GM21619 (cell line): ENCODE data around the gene ITGAD.

Experiments
- ATAC-seq: cut with Tn5 transposase; IDR thresholded peaks from one replicate; pipeline ENCODE4 v1.9.1; 2021; ENCODE audit not compliant: unreplicated experiment

Gene ITGAD

DNA sequence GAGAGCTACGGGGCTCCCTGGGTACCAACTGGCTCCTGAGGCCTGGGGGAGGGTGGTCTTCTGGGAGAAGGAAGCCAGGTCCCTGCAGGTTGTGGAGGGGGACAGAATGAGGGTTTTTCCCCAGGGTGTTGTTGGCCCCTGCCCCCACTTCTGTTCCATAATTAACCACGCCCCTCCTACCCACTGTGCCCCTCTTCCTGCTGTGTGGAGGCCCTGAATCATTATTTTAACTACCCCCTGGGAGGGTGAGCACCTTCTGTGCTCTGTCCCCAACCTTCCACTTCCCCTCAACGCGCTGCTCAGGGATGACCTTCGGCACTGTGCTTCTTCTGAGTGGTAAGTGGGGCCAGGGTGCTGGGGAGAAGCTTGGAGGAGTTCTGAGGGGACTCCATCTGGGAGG lies at the start of gene ITGAD:
Gene ITGAD, plus strand, starts transcription at position 280 of the 400 bp plus-strand sequence. Its CDS starts 26 bp downstream, at position 306.
- no peak for ATAC-seq

DNA sequence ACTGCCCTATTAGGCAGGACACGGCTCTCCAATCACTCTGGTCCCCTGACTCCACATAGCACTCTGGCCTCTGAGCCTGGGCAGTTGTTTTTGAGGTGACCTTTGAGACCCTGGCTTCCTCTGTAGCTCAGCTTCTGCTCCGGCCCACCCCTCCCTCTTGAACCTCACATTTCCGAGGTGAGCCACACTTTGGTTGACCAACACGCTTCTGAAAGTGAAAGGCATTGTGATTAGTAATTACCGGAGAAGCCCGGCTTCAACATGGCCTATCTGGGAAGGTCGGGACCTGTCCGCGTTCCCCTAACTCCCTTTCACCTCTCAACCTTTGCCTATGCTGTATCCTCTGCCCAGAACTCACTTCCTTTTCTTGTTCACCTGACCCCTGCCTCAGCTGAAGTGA lies 48.4 kb upstream of the ITGAD start:
- peak; percentile 80 for ATAC-seq

DNA sequence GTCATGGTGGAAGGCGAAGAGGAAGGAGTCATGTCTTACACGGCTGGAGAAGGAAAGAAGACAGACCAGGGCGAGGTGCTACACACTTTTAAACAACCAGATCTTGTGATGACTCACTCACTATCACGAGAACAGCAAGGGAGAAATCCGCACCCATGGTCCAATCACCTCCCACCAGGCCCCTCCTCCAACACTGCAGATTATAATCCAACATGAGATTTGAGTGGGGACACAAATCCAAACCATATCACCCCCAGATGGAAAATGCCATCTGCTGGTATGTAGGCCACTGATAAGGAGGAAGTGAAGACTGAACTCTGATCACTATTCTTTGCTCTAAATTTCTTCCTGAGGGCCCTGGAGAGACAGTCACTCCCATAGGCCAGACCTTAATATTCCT lies 45.7 kb upstream of the ITGAD start:
- ATAC-seq, result no peak

DNA sequence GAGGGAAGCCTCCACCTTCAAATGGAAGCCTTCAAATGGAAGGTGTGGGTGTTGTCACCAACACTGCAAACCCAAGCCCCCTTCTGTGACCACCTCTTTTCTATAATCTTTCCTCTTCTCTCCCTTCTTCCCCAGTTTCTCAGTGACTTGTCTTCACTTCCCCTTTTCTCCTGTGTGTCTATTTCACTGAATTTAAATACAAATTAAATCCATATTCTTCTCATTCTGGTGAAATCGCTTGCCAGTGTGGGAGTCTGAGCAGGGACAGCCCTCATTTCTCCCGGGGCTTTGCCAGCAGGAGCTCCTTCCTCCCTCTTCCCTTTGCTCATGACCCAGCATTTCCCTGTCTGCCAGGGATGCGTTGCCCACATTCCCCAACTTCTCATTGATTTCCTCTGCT lies 44.6 kb upstream of the ITGAD start:
- no peak for ATAC-seq

DNA sequence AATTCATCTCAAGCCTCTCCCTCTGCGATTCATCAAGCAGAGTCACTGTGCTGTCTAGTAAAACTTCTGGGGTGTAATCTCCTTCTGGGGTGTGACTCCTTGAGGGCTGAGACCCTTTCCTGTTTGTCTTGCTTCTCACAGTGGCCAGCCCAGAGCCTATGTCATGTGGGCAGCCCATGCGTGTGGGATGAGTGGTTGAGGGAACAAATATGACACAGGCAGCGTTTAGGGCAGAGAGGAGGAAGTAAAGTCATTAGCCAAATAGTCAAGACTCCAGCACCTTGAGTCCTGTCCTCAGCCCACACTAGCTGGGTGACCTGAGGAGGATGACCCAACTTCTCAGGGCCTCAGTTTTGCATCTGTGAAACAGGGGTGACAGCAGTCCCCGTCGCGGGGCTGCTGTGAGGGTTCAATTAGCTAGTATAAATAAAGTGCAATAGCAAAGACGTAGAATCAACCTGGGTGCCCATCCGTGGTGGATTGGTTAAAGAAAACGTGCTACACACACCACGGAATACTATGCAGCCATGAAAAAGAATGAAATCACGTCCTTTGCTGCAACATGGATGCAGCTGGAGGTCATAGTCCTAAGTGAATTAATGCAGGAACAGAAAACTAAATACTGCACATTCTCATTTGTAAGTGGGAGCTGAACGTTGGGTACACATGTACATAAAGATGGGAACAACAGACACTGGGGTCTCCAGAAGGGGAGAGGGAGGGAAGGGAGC lies 42.7 kb upstream of the ITGAD start:
- no peak for ATAC-seq

DNA sequence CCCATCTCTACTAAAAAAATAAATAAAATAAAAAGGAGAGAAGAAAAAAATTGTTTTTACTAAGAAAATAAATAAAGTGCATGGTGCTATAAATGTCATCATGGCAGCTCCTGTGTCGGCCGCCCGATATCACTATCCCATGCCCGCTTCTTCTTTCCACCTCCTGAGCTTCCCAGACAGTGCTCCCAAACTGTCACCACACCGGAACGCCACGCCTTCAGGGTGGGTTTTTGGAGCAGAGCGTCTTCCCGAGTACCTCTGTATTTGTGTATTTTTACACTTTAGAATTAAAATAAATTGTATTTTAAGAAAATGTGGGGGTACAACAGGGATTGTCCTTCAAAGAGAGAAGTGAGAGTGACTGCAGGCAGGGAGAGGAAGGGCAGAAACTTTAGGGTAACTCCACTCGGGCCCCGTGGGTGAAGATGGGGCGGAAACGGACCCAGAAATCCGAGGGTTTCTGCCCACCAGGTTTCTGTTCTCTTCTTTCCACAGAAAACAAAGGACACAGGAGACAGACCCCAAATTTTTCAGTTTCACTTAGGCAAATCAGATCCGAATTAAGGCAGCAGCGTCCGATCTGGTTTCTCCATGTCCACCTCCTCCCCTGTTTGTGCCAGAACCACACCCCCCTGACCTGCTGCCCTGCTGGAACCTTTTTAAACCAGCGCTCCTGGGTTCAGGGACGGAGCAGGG lies 41.7 kb upstream of the ITGAD start:
- no peak for ATAC-seq

DNA sequence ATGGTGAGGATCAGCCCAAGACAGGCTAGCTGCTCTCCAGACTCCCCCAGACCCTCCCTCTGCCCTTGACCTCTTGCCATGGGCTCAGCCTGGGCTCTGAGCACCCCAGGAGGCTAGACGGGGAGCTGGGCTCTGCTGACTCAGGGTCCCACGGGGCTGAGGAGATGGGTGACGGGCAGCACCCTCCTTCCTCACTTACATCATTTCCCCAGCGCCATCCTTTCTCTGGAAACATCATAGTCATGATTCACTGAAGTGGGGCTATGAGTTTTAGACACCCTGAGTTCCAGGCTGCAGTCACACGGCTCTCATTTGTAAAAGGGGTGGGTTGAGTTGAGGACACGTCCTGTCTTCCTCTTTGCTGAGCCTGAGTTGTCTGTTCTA lies 41.2 kb upstream of the ITGAD start:
- no peak for ATAC-seq

DNA sequence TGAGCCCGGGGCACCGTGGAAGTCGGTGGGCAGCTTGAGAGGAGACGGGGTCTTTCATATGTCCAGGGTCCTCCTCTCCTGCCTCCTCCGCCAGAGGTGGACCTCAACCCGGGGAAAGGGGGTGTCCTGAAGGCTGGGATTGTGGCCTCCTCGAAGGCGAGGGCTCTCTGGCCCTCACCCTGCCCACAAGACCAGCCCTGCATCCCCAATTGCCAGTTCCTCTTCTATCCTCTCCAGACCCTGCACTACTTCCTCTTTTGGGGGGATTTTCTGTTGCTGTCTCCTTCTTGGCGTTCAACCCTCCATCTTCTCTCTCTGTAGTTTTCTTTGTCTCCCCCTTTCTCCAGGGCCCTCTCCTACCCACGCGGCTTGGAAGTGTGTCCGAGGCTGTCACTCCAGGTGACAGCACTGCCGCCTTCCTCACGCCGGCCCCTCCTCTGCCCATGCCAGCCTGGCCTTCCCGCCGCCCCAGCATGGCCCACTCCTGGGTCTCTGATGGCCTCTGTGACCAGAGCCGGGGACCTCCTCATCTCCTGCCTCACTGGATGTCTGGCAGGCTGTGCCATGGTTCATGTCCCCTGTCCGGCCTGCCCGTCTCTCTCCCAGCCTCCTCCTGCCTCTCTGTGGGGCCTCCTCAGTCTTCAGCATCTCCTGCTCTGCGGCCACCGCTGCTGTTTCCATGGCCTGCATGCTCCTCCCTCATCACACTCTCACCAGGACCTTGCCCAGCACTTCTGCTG lies 40.6 kb upstream of the ITGAD start:
- no peak for ATAC-seq

DNA sequence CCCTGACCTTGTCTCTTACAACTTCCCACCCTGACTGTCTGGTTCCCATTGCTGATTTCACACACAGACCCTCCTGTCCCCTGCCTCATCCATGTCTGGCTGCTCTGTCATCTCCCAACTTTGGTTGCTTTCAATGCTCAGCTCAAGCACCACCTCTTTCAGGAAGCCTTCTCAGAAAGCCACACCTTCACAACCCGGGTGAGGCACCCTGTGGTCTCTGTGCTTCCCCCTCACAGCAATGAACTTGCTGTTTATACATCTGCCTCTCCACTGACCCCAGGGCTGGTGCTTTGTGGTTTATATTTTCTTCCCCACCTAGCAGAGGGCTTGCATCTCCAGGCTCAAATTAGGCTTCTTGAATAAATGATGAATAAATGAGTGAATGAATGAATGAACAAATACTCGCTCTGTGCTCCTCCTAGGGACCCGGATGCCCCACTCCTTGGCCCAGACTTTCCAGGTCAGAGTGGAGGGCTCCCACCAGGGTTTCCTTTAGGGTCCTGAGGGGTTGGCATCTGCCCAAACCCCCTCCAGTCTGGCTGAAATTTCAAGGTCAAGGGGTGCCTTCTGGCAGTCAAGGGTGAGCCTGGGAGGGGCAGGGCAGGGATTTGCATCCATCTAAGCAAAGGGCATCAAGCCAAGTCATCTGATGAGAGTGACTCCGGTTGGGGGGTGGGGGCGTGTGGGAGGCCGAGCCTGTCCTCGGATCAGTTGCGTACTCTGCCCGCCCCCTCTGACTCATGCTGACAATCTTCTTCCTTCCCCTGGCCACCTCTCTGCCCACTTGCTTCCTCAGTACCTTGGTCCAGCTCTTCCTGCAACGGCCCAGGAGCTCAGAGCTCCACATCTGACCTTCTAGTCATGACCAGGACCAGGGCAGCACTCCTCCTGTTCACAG lies 38.5 kb upstream of the ITGAD start, which contains the start of gene ITGAX:
Gene ITGAX, plus strand, starts transcription at position 783 of the 898 bp plus-strand sequence. Its CDS starts 79 bp downstream, at position 862.
- ATAC-seq, result peak; percentile 75

DNA sequence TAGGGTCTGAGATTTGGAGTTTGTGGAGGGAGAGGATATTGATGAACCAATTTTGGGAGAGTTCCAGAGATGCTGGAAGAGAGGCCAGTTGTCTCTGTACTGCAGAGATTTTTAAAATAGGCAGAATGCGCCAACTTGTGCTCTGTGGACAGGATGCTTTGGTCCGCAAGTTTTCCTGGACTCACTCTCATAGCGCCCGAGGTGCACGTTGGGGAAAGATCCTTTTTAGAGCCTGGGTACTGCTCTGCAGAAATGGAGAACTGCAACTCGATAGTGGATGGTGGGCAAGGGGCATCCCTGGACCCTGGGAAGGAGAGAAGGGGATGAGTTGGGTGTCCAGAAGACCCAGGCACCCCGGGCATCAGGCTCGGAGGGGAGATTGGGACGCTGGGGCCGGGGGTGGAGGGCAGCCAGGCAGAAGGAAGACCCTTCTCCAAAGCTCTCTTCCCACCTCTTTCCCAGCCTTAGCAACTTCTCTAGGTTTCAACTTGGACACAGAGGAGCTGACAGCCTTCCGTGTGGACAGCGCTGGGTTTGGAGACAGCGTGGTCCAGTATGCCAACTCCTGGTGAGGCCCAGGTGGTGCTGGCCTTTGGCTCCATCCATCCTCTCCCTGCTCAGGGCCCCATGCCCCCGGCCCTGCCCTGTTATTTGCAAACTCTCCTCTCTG lies 37.6 kb upstream of the ITGAD start:
- ATAC-seq, result no peak

DNA sequence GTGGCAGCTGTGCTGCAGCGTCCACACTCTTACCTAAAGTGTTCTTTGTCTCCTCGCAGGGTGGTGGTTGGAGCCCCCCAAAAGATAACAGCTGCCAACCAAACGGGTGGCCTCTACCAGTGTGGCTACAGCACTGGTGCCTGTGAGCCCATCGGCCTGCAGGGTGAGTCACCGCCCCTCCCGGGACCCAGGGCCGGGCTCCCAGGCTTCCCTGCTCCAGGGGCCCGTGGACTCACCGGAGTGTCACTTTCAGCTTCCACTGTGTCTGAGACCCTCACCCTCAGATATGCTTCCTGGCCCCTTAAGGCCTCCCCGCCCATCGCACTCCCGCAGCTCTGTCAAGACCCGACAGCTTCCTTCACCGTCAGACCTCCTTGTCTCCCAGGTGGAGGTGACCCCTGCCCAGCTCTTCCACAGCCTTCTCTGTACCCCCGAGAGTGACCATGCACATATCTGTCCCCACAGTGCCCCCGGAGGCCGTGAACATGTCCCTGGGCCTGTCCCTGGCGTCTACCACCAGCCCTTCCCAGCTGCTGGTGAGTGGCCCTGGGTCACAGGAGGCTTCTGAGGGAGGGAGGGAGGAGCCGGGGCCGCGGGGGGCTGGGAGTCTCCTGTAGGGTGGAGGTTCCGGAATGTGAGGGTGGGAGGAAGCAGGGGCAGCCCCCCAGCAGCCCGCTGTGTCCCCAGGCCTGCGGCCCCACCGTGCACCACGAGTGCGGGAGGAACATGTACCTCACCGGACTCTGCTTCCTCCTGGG lies 36.4 kb upstream of the ITGAD start:
- ATAC-seq, result no peak

DNA sequence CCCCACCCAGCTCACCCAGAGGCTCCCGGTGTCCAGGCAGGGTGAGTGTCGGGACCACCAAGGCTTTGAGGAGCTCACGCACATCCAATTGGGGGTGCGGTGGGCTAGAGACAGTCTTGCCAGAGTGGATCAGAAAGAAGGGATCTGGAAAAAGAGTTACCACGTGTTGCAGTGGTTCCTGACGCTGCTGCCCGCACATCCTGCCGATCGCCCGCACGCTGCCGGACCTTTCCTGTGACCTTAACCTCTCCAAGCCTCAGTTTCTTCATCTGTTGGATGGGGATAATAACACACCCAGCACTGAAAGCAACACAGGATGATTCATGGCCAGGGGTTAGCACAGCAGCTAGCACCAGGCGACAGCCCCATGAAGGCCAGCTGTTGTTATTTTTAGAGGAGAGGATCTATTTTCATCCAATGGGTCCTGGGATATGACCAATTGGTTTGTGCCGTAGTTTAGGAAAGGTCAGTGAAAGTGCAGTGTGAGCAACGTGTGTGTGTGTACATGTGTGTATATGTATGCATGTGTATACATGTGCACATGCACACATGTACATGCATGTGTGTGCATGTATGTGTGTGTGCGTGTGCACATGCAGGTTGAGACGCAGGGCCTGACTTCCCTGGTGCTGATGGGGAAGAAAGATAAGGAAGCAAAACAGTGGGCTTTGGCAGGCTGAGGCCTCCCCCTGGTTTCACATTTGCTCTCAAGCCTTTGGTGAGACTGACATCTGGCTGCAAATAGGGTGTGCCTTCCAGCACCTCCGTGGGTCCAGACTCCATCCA lies 35.6 kb upstream of the ITGAD start:
- ATAC-seq, result no peak

DNA sequence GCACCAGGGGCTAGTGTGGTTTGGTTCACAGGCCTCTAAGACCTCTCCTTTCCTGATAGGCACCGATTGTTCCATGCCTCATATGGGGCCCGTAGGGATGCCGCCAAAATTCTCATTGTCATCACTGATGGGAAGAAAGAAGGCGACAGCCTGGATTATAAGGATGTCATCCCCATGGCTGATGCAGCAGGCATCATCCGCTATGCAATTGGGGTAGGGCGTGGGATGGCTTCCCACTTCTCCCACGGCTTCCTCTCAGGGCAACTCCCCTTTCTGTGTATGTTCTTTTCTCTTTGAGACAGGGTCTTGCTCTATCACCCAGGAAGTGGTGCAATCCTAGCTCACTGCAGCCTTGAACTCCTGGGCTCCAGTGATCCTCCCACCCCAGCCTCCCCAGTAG lies 32.9 kb upstream of the ITGAD start:
- no peak for ATAC-seq

DNA sequence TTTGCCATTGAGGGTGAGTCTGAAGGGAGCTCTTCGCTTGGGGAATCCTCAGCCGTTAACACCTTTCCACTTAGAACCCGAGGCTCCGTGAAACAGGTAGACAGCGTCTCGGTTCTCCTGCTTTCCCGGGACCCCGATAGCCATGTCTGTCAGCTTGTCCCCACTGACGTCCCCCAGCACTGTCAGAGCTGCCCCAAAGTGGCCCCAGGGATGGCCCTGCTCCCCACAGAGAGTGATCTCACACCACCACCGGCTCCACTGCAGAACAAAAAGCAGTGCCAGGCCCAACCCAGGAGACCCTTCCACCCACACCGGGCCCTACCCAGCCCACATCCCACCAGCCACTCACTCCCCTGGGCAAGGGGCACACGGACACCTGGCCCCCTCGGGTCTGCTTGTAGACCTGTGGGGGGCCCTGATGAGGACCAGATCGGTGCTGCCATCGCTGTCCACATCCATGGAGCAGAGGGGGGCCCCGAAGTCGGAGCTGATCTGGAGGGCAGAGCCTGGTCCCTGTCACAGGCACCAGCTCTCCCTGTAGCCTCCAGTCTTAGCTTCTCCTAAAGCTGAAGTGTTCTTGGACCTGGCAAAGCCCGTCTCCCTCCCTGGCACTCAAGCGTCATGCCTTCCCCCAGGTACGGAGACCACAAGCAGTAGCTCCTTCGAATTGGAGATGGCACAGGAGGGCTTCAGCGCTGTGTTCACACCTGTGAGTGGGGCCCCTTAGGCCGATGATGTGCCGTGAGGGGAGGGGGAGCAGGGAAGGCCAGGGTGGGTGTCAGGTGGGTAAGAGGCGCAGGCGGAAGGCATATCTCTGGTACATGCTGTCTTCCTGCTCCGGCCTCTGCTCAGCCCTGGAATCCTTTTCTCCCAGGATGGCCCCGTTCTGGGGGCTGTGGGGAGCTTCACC lies 31.7 kb upstream of the ITGAD start:
- ATAC-seq, result no peak

DNA sequence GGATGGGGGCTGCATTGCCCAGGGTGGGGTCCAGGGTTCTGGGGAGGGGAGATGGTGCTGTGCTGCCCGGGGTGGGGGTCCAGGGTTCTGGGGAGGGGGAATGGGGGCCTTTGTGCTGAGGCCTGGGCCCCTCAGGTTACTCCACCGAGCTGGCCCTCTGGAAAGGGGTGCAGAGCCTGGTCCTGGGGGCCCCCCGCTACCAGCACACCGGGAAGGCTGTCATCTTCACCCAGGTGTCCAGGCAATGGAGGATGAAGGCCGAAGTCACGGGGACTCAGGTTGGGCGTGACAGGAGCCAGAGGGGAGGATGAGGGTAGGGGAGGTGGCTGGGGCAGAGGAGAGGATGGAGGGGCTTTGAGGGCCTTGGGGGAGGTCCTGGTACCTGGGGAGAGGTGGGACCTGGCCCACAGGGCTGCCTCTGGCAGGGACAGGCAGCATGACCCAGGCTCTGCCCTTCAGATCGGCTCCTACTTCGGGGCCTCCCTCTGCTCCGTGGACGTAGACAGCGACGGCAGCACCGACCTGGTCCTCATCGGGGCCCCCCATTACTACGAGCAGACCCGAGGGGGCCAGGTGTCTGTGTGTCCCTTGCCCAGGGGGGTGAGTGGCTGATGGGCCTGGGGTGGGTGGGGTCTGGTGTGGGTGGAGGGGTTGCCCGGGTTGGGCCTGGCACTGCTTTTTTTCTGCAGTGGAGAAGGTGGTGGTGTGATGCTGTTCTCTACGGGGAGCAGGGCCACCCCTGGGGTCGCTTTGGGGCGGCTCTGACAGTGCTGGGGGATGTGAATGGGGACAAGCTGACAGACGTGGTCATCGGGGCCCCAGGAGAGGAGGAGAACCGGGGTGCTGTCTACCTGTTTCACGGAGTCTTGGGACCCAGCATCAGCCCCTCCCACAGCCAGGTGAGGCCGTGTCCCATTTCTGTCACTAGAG lies 30.4 kb upstream of the ITGAD start:
- no peak for ATAC-seq

DNA sequence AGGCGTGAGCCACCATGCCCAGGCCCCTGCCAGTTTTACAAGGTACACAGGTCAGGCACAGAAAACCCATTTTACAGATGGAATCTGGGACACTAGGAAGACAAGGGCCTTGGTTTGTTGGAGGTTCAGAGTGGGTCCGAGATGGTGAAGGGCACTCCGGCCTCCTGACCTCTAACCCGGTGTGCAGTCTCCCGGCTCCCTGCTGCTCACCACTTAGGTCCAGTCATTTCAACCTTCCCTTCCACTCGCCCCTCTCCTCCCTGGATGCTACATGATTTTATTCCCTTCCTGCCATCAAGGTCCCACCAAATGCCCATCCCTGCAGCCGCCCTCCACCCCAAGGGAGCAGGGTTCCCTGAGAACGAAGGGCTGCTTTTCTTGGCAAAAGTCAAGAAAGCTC lies 29.4 kb upstream of the ITGAD start:
- no peak for ATAC-seq

DNA sequence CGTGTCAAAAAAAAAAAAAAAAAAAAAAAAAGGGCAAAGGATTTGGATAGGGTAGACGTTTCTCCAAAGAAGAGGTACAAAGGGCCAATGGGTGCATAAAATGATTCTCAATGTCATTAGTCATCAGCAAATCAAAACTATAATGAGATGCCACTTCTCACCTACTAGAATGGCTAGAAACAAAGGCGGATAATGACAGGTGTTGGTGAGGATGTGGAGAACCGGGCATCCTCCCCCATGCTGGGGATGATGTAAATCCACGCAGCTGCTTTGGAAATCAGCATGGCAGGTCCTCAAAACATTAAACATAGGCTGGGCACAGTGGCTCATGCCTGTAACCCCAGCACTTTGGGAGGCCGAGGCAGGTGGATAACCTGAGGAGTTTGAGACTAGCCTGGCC lies 28.7 kb upstream of the ITGAD start:
- no peak for ATAC-seq
